Erythroblast (primary cell): ENCODE results near the gene HS2ST1.

Experiments
- GATA1 ChIP-seq: IDR thresholded peaks from 2 replicates; pipeline ENCODE4 v1.6.1; 2011; ENCODE audit warnings: low read depth, mild to moderate bottlenecking, control low read depth, low read length, moderate library complexity
- POLR2A ChIP-seq: IDR thresholded peaks from 2 replicates; pipeline ENCODE4 v1.6.1; 2011; ENCODE audit warnings: mild to moderate bottlenecking, low read length

DNA sequence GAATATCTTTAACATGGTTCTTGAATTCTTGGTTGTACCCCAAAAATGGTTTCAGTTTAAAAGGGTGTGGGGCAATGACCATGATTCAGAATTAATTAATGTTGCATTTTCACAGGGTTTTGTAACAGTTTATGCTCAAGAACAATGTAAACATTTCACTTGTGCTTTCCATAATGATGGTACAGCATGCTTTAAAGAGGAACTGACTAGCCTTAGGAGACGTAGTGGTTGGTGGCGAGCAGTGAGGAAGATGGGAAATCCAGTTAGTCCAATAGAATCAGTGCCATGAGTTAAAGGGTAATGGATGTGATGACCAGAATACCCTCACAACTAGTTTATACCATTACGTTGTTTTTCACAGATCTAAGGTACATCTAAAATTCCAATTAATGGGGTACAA is 138.0 kb downstream of the HS2ST1 start:
- TF ChIP-seq POLR2A (no peak), GATA1 (no peak)
